ENCODE data around the gene ITGBL1.
A peak's percentile ranks its signal among the peaks of the same experiment; 100 is the strongest.

The ITGBL1 gene

DNA sequence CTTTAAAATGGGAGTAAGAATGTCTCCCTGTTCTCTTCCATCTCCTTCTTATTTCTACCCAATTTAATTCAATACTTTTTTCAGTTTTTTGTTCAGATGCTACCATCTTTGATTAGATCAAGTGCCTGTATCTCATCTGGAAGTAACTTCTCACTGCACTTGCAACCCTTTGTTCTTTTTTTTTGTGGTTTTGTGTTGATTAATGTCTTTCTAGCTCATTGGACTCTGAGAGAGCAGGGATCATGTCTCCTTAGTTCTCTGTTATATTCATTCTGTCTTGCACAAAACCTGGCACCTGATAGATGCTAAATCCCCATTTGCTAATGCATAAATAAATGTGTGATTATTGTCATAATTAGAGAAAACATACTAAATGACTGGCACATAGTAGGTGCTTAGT, 834 bp upstream of the ITGBL1 start:
- DNase-seq (ENCODE audit: low spot score), result no peak

DNA sequence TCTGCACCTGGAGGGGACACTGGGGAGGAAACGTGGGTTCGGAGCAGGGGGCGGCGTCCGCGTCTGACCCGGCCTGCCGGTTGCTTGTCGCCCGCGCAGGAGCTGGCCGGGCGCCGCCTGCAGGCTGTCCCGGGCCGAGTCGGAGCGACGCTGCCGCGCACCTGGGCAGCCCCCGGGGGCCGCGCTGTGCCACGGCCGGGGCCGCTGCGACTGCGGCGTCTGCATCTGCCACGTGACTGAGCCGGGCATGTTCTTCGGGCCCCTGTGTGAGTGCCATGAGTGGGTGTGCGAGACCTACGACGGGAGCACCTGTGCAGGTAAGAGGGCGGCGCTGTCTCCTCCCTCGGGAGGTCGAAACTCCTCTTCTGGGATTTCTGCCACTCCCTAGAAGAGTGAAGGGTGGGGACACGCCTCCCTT, 1.3 kb downstream of the ITGBL1 start:
- peak; percentile 39 for DNase-seq (ENCODE audit: low spot score)

DNA sequence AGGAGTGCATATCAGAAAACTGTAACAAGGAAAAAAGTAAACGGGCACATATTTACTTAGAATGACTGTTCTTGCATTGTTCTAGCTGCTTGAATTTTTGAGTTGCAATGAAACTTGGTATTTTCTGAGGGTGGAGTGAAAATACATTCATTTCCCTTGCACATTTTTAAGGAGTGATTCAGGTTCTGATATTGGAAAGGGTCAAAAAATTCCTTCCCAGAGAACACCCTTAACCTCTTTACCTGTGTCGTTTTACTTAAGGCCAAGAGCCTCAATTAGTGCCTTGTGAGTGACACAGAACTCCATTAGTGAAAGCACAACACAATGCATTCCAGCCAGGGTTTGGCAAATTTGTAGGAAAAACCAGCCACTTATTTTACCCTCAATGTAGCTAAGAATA, 2.3 kb downstream of the ITGBL1 start:
- no peak for DNase-seq (ENCODE audit: low spot score)

DNA sequence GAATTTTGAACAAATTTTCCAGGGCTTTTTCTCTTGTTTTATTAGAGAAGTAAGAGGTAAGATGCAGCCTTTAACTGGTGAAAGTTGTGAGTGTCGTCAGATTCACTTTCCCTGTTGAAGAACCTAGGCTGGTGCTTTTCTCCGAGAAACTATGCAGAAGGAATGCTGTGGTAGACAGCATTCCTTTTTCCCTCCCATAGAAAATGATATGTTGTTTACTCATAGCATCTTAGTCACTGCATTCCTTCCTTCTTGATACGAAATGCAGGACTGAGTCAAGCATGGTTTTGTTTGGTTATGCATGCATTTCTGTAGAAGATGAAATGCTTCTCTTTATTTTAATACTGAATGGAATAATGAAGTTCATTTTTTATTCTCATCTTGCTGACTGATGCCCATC, 3.4 kb downstream of the ITGBL1 start:
- DNase-seq (ENCODE audit: low spot score), result no peak

DNA sequence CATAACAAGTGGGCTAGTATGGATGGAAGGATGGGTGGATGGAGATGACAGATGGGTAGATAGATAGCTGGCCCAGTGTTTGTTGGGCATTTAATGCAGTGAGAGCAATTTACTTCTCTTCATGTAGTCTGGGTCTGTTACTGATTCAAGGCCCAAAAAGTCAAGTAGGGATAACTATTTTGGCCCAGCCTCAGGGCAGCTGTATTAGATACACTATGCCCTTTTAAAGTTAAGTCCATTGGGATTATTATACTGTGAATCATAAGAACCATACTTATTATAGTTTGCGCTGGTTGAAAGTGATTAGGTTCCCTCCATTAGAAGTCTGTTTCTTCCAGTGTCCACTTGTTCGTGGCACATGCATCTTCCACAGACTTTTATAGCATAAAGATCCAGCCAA, 4.7 kb downstream of the ITGBL1 start:
- DNase-seq (ENCODE audit: low spot score), result no peak

DNA sequence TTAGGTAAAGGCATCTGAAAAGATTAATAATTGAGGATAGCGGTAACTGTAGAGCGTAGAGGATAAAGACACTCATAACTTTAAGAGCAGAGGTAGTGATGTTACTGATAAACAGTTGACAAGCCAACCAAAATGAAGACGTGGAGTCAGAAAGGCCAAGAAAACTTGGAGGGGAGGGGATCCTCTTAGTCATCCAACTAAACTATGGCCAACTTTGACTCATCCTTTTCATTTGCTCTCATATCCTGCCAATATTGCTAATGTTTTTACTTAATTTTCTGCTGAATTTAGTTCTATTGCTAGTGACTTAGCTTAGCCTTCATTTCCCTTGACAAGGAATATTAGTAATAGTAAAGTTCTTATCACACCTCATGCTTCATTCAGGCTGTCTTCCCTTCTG, 13.4 kb downstream of the ITGBL1 start:
- no peak for DNase-seq (ENCODE audit: low spot score)

DNA sequence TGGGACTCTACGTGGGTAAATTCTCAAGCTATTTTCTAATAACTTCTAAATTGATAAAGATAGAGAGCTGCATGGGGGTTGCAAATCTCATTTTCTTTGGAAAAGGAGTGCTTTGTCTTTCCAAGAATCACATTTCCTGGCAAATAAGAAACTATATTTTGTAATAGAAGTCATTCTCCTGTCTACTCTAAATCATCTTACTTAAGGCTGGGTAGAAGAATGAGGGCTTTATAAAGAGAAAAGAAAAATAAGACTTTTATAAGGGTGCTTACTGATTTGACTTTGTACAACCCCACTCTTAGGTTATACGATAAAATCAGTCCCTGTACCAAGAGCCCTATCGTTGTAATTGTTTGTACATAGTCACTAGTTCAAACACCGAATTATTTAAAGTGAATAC, 14.9 kb downstream of the ITGBL1 start:
- no peak for DNase-seq (ENCODE audit: low spot score)

DNA sequence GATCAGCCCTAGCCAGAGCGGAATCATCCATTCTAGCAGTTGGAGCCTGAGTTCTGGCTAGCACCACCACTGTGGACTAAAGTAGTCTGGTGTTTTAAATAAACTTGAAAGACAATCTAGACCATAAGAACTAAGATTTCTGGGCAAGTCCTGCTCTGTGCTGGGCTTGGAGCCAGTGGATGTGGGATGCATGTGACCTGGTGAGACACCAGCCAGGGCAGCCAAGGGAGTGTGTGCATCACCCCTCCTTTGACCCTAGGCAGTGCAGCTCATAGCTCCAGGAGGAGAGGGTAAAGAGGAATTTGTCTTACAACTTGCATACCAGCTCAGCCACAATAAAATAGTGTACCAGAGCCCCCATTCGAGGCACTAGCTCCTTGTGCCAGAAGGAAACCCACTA, 21.0 kb downstream of the ITGBL1 start:
- DNase-seq (ENCODE audit: low spot score), result no peak

DNA sequence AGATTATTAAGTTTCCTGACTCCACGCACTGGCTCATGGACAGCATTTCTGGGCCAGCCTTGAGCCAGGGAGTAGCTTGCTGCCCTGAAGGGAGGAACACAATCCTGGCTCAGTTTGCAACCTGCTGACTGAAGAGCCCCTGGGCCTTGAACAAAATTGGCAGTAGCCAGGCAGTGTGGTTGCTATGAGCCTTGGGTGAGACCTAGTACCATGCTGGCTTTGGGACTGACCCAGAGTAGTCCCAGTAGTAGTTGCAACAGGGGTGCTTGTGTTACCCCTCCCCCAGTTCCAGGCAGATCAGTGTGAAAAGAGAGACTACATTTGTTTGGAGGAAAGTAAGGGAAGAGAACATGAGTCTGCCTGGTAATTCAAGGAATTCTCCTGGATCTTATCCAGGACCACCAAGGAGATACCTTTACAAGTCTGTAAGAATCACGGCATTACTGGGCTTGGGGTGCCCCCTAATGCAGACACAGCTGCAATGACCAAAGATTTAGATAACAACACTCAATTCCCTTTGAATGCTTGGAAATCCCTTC, 22.0 kb downstream of the ITGBL1 start:
- DNase-seq (ENCODE audit: low spot score), result no peak

DNA sequence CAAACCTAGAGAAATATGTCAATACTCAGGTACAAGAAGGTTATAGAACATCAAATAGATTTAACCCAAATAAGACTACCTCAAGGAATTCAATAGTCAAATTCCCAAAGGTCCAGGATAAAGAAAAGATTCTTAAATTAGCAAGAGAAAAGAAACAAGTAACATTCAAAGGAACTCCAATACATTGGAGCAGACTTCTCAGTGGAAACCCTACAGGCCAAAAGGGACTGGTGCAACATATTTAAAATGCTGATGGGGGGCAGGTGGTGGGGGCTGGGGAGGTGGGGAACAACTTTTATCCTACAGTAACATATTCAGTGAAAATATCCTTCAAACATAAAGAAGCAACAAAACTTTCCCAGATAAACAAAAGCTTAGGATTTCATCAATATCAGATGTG, 23.1 kb downstream of the ITGBL1 start:
- no peak for DNase-seq (ENCODE audit: low spot score)

DNA sequence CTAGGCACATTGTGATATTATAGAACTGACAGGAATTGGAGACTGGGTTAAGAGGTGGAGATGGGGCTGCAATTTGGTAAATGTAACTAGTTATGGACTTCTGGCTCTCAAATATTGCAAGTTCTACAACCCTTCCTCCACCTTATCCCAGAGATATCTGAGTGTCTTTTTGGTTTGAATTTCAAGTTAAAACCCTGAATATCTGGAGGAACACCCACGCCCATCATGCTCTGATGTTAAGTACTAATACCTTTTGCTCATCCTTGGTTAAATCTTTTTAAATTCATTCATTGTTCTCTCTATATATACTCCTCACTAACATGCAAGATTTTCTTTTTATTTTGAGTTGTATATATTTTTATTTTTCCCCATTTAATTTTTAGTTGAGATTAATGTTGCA, 28.9 kb downstream of the ITGBL1 start:
- DNase-seq (ENCODE audit: low spot score), result no peak

DNA sequence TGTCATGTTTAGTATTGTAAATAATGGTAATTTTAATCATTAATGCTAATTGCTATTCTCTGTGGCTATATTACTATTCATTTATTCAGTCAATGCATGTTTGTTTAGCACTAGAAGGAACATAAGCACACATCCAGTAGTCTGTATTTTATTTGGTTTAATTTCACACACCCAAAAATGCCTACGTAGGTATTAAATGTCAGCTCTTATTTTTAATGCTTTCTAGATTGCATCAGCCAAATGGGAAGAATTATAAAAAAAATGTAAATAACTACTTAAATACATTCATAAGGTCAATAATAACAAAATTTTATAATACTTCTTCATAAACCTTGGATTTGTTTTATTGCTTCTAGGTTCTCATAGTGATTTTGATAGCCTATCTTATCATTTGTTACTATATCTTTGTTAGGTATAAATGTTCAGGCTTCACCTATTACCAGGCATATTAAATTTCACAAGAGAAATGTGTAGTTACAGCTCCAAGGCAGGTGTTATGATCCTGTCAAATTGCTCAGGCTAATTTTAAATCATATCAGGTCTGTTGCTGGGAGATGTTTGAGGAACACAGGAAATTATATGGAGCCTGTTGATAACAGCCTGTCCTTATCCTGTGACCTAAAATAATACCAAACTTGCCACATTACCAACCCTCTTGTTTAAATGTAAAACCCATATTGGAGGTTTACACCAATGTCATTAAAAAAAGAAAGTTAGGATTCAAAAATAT, 34.4 kb downstream of the ITGBL1 start:
- DNase-seq (ENCODE audit: low spot score), result no peak

DNA sequence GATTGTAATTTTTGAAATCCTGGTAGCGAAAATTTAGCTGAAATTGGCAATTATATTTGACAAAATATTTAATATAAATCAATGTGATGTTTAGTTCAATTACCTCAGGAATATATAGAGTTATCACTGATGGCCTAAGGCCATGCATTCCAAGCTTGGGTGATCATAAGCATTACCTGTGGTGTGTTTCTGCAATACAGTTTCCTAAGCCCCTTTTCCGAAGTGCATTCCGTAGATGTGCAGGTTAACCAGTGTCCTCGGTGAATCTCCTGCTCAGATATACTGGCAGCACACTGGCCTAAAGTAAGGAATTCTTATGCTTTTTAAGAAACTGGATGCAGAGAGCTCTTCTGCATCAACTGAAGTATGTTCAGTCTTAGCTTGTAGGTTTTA, 35.0 kb downstream of the ITGBL1 start:
- no peak for DNase-seq (ENCODE audit: low spot score)

DNA sequence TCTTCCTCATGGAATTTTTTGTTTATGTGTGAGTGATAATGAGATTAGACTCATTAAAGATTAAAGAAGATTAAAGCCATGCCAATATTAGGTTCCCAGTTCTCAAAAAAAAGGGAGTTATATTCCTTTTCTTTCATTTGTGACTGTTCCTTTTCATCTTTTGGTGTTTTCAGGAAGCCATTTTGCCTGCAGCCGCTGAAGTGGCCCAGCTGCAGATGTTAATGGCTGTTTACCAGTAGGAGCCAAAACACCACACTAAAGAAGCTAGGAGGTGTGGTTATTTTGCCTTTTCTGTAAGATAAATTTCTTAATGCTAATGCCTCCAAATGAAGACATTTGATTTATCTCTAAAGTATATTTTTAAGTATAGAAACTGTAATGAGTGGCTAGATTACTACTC, 36.3 kb downstream of the ITGBL1 start:
- DNase-seq (ENCODE audit: low spot score), result no peak

DNA sequence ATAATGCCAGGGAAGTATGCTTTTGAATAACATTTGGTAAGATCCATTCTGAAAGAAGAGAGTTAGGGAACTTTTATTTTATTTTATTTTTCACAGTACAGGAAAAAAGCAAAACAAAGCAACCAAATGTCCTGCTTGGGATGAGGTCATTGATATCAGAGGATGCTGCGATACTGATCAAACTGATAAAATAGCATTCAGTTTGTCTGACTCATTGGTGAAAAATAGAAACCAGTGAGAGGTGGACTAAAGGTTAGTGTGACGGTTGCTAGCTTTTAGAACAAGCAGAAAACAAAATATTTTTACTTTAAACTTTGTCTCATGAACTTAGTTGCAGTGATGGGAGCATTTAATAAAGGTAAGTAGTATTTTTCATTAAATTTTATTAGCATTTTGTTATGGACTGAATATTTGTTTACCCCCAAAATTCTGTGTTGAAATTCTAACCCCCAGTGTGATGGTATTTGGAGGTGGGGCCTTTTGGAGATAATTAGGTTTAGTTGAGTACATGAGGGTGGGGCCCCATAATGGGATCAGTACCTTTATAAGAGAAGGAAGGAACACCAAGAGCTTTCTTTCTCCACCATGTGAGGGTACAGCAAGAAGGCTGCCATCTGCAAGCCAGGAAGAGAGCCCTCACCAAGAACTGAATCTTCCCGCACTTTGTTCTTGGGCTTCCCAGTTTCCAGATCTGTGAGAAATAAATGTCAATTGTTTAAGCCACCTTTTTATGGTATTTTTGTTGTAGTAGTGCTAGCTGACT, 37.3 kb downstream of the ITGBL1 start:
- no peak for DNase-seq (ENCODE audit: low spot score)

DNA sequence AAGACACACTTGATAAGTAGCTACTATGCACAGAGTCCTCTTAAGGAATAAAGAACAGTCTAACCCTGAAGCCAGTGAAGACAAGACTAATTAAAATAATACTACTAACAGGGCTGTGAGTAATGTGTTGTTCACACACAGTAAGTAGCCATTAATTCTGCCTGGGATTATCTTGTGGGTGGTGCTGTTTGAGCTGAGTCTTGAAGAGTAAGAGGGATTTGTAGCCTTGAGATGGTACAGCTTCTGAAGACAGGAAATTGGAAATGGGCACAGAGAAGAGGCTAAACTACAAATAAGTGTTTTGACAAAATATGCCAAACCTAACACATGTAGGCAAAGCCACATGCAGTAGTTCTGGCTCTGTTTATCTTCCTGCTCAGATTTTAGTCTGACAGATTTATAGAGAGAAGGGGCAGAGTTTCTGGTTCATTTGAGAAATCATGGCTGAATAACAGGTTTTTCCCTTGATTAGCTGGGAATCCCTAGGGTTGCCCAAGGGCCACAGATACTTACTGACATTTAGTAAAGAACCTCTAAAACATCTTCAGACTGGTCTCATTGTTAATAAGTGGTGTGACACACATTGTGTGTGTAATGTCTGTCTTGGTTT, 38.0 kb downstream of the ITGBL1 start:
- no peak for DNase-seq (ENCODE audit: low spot score)

DNA sequence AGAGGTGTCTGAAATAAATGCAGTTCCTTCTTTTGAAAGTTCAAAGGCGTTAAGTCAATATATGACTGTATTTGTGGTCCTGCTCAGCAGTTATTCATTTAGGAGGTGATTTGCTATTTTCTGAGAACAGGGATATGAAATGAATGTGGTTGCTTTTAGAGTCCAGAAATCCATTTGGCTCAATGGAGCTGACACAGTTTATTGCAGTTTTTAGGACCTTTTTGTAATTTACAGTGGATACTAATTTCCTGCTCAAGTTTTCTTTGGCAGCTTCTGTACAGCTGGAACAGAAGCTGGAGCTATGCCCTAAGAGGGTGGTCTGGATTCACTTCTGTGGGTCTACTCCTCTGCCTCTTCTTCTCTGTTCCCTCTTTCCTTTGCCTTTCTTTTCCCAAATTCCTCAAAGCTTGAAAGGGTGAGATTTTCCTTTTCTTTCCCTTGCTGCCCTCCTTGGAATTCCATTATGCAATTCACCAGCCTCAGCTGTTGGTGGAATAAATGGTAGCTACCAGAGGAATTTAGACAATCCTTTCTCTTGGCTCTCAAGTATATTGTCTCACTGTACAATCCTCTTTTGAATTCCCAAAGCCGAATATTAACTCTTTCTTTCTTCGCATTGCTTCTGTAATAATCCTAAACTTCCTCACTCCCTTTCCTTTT, 39.9 kb downstream of the ITGBL1 start:
- no peak for DNase-seq (ENCODE audit: low spot score)

DNA sequence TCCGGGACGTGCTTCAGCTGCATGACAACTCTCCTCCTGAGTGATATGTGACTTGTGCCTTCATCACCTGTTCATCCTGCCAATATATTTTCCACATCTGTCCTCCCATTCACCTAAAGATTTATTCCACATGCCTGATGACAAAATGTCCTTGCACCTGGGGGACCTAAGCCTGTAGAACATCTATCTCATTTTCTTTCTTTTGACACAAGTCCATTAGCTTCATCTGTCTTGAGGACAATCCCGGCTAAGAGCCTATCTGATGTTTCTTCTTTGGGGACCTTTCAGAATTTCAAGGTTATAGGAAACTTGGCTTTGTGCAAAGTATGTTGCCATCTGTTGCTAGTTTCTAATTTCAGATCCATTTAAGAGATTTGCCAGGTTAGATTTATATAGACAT, 41.1 kb downstream of the ITGBL1 start:
- no peak for DNase-seq (ENCODE audit: low spot score)

DNA sequence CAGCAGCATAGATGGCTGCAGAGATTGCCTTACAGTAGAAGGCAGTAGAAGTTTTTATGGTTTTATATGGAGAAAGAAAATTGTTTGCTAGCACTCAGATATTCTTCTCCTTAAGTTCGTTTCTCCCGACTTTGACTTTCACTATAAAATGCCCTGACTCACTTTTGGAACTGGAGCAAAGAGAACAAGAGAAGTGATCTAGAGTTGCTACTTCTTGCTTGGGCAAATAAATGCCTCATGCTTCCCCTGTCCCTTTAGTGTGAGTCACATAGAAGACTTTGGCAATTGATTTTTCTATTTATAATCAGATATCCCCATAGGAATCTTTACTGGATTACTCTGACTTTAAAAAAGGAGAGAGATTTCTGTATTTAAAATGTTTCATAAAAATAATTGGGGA, 46.9 kb downstream of the ITGBL1 start:
- no peak for DNase-seq (ENCODE audit: low spot score)

DNA sequence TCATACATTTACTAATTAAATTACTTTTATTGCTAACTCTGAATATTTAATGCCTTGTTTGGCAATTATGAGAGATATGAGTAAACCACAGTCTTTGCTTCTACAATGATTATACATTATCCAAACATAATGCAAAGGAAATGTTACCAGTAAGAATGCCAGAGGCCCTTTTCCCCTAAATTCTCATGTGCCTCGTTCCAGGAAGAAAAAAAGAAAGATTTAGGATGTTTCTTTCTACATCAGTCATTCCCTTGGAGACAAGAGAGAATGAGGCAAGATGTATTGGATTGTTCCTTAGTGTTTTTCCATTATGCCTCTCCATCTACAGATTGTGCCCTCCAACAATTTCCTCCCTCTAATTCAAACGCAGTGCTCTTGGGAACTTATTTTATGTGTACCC, 50.1 kb downstream of the ITGBL1 start:
- DNase-seq (ENCODE audit: low spot score), result no peak

DNA sequence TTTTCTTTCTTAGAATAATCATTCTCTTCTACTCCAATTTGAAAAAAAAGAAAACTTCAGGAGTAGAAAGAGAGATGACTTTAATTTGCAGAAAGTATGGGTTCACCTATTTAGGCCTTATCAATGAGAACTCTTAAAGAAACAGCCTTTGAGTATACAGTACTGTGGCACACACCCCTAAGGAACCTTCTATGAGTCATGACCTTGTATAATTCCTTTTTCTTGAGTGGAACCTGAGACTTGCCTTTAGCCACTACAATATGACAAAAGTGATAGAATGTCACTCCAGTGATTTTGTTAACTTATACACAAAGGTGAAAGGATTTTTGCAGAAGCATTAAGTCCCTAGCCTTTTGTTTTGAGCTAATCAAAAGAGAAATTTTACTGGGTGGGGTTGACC, 58.7 kb downstream of the ITGBL1 start:
- DNase-seq (ENCODE audit: low spot score), result no peak

DNA sequence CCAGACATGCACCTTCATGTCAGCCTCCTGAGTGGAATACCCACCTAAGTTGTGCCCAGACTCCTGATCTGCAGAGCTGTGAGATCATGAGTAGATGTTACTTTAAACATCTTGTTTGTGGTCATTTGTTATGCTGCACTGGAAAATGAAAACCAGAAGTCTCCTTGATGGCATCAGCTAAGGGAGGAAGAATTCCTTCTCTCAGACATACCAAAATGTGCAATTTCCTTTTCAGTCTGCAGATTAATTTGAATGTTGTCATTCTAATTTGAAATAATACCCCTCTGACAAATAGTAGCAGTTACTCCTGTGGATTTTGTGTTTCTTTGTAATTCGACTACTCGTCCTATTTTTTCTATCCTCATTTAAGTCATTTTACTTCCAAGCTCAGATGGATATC, 59.3 kb downstream of the ITGBL1 start:
- DNase-seq (ENCODE audit: low spot score), result no peak

DNA sequence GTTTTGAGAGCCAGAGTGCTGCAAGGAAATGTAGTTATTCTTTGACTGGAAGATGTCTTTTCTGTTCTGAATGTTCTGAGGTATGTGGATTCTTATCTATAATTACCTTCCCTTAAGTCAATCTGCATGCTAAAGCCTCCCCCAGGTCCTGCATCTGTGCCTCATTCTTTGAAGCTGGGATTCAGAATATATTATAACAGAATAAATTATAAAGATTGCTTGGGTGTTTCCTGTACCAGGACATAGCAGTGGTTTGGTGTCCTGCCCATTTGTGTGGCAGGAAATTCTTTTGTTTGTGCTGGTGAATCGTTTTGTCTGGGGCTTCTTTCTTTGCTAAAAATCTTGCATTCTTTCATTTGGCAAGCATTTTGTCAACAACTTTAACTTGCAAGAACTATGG, 60.2 kb downstream of the ITGBL1 start:
- no peak for DNase-seq (ENCODE audit: low spot score)

Data from iPS-NIHi11 (cell line).